Testis (tissue), 2 donors: ENCODE results near the gene EXOSC5.

ENCODE experiments used
- CTCF ChIP-seq, 3 experiments: fragments of 450-650 bp in 2 of 3; fragments of 200-600 bp in 1 of 3; sonication (generic) in 1 of 3; IDR thresholded peaks; one replicate each; pipeline ENCODE4 v1.5.1; 2016 to 2019; ENCODE audit warnings: antibody characterized with exemption in 3 of 3, mild to moderate bottlenecking in 2 of 3, moderate library complexity in 1 of 3
- POLR2A ChIP-seq: fragments of 450-650 bp; IDR thresholded peaks from one replicate; pipeline ENCODE4 v1.6.1; 2017; ENCODE audit warnings: antibody characterized with exemption, mild to moderate bottlenecking, moderate library complexity

- no peak for TF ChIP-seq POLR2A
- TF ChIP-seq CTCF (IDR thresholded peaks at IDR 0.05), result no peak
Measured at GRCh38 chr19:41355035-41355434, 42.1 kb downstream of the EXOSC5 start.
